Fibroblast of upper back skin (primary cell): ENCODE measurements around the gene ZFC3H1.

ENCODE experiments used
- DNase-seq: peaks from one replicate; pipeline ENCODE4 v3.0.0-alpha.2; 2013

Gene ZFC3H1

DNA sequence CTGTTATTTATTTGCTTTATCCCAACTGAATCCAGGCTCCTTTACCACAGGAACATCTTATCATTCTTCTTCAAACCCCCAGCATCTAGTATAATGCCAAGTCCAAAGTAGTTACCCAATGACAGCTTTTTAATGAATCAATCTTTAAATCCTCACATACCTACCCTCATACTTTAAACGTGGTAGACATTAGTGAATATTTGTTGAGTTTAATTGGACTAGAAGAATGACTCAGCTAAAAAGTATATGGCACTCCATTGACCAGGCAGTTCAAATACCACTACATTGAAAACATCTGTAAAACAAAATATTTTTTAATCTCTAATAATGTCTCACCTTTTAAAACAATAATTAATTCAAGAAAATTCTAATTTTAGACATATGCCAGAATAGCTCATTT, 98.1 kb downstream of the ZFC3H1 start:
- peak; percentile 58 for DNase-seq

DNA sequence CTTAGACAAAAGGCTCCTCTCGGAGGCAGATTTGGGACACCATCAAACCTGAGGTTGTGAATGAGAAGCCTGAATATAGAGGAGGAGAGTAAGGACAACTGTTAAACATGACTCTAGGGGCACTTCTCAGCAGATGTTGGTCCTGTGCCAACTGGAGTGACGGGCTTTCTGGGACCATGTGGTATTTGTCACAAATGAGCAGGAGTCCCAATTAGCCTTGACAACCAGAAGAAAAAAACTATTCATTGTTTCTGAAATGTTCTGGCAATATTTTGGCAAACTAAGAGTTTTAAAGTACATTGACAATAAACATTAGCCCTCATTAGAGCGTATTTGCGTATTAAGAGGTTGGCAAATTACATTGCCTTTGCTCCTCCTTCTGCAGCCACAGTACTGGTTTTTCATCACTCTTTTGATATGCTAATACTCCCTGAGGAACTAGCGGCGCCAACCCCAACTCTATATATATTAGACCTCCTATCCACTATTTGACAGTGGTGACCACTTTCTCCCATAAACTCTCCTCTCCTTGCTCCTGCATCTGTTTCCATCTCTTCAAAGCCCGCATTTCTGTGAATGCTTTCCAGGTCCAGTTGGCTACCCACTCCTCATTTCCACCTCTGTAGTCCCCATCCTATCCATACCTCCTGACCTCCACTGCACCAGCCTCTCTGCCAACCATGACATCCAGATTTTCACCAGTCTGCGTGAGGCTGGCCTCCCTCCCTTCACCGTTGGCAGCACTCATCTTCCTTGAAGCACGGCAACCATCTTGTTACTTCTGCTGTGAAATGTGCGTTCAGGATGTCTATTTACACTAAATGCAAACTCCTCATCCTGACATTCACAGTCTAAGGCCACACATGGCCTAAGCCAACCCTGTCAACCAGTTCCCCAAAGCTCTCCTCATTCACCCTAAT, 100.7 kb downstream of the ZFC3H1 start:
- DNase-seq, result no peak
